ENCODE measurements around the gene CASK. TPM values are rescaled to one million over a fixed set of nuclear protein-coding genes. Genes with fewer than 3 reads are reported as not detected.
A peak's percentile ranks its signal among the peaks of the same experiment; 100 is the strongest.
"Not testable (repeated sequence)": the region's sequence is repeated elsewhere in the genome, so short reads cannot be mapped to it uniquely, and the experiment has no call there.

Gene CASK
- polyA plus RNA-seq, 4 donors: 40.6 to 58.6 (median 48.9) TPM

DNA sequence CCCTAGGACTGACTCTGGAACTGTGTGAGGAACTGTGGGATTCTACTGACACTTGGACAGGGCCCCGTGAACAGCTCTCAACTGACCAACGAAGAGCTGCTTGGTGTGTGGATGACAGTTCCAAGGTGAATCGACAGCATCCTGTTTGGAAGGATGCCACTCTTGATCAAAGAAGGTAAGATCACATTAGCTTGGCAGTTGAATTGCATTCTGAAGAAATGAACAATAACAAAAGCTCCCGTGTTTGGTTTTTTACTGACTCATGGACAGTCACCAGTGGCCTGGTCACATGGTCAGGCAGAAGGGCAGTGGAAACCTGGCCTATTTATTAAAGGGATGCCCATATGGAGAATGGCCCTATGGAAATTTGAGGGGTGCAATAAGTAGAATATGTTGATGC lies 267.7 kb downstream of the CASK start:
- no peak for DNase-seq (ENCODE audit: low read depth in 4 of 4, low spot score in 3 of 4)

DNA sequence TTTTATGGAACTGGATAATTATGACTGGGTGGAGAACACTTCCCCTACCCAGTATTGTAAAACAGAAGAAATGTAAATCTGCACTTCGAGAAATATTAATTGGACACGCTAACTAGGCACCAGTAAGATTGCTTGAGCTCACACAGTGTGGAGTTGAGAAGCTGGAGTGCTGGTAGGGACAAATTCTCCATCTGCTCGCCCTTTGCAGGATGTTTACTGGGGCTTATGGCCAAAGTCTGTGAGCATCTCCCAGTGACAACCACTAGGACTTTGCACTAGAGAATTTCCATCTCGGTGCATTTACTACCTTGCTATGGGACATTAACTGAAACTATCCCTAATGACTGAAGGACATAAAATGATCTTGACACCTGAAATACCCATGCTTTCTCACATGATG lies 268.3 kb downstream of the CASK start:
- DNase-seq (ENCODE audit: low read depth in 4 of 4, low spot score in 3 of 4): peak in 1 of 4 donors; percentile 0

DNA sequence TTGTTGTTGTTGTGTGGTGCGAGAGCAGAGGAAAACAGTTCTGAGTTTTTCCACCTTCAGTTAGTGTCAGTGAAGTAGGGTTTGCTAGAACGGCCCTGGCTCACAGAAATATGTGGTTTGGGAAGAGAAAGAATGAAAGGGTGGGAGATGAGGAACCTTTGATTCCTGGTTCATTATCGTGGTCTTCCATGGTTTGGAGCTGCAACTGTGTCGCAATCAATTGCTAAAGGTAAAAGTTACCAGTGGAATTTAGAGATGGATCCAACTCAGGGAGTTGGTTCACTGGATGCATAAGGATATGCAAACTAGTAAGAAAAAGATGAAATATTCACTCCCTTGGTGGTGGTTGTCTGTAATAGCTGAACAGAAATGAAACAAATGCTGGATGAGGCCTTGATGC lies 270.2 kb downstream of the CASK start:
- DNase-seq (ENCODE audit: low read depth in 4 of 4, low spot score in 3 of 4): no peak

DNA sequence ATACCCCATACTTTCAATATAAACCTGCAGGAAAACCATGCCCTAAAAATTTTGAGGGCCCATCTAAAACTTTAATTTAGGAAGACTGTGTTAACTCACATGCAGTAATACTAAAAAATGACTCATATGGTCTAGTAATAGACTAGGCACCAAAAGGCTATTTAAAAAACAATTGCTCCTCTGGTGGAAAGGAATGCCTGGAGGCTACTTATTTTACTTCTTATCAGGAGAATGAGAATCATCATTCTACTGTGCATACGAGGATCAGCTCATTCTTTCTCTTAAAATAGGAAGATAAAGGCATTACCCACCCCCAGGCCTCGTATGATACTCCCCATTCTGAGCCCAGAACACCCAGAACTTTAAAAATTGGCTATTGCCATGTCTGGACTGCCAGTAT lies 277.2 kb downstream of the CASK start:
- not testable (repeated sequence) for DNase-seq (ENCODE audit: low read depth in 4 of 4, low spot score in 3 of 4)

DNA sequence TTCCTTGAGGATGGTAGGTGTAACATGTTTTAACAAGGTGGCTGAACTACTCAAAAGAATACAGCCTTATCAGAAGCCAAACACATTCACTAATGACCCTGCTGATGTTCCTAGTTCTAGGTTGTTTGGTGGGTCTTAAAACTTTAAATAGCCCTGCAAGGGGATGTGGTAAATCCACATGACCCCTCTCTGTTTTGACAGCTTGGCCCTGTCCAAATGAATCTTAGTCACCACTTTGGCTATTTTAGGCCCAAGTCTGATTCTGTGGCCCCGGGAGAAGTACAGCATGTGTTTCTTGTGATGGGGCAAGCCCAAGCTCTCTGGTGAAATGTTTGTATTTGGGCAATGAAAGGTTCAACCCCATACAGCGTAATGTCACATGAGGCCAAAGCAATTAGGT lies 289.1 kb downstream of the CASK start:
- no peak for DNase-seq (ENCODE audit: low read depth in 4 of 4, low spot score in 3 of 4)

DNA sequence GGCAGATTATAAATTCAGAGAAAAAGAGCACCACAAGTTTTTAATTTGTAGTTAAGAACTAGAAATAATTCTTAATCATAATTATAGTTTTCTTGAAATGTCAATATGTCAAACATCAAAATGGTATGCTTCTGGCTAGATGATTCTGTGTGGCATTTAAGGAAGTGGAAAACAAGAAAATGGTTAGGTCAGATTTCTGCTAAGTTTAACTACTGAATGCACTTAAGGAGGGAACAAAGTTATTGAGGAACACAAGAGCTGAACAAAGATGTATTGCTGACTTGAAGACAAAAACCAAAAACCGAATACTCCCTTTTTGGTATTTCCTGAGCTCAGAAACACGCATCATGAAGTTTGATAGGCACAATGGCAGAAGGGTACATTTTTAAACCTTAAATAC lies 293.3 kb downstream of the CASK start:
- DNase-seq (ENCODE audit: low read depth in 4 of 4, low spot score in 3 of 4): no peak

DNA sequence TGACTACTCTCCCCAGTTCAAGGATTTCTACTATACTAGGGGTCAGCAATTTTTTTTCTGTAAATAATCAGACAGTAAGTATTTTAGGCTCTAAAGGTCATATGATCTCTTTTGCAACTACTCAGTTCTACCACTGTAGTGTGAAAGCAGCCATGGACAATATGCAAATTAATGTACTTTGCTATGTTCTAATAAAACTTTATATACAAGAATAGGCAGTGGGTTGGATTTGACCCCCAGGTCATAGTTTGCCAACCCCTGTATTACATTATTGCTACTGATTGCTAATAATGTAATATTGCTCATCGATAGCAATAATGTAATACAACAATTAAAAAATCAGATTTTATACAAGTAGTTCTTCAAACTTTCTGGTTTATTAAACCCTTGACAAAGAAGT lies 293.8 kb downstream of the CASK start:
- DNase-seq (ENCODE audit: low read depth in 4 of 4, low spot score in 3 of 4): no peak

DNA sequence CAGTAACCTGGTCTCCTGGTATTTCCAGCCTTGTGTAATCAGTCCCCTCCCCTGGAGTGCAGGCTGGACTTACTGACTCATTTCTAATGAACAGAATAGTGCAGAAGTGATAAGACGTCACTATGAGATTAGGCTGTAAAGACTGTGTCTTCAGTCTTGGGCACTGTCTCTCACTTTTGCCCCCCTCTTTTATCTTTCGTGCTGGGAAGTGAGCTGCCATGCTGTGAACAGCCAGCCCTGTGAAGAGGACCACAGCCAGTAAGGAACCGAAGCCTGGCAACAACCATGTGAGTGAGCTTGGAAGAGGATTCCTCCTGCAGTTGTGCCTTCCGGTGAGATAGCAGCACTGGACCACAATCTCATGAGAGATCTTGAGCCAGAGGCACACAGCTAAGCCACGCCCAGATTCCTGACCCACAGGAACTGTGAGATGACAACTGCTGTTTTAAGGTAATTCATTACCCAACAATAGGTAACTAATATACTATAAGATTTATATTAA lies 302.1 kb downstream of the CASK start:
- DNase-seq (ENCODE audit: low read depth in 4 of 4, low spot score in 3 of 4): no peak

DNA sequence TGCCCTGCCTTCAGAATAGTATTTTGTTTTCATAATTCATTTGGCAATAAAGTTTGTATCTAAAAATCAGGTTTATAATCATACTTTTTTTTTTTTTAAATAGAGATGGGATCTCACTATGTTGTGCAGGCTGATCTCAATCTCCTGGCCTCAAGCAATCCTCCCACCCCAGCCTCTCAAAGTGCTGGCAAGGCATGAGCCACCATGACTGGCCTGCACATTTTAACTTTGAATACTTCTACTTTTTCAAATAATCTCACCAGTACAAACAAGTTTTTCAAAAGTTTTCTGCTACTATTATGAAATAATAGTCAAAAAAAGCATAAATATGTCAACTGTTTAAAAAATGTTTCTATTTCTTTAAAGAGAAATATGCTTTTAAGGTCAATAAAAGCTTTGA lies 304.1 kb downstream of the CASK start:
- DNase-seq (ENCODE audit: low read depth in 4 of 4, low spot score in 3 of 4): no peak

DNA sequence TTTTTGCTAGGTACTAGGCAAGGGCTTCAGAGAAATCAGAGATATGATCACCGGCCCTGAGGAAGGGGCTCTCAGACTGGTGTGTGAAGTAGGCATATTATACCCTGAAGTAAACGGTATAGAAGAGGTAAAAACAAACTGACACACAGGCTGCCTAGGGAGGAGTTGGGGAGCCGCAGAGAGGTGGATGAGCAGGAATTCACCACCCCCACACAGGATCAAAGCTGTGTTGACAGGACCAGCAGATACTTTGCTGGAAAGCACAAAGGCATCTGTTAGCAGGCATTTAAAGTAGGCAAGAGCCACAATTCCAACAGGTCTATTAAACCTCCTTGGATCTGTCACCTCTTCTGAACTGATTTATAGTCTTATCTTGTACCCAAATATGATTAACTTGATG lies 306.4 kb downstream of the CASK start:
- no peak for DNase-seq (ENCODE audit: low read depth in 4 of 4, low spot score in 3 of 4)

DNA sequence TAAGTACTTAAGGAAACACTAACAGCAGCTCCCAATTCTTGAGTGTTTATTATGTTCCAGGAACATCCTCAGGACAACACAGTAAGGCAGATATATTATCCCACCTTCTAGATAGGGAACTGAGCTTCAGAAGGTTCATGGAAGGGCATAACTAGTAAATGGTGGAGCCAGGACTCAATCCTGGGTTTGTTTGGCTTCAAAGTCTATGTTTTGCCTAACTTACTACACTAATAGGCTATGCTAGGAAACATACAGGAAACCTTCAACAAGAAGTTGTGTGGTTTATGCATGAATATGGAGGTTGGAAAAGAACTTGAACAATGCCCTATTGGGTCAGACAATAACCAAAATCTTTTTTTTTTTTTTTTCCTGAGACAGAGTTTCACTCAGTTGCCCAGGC lies 307.1 kb downstream of the CASK start:
- no peak for DNase-seq (ENCODE audit: low read depth in 4 of 4, low spot score in 3 of 4)

DNA sequence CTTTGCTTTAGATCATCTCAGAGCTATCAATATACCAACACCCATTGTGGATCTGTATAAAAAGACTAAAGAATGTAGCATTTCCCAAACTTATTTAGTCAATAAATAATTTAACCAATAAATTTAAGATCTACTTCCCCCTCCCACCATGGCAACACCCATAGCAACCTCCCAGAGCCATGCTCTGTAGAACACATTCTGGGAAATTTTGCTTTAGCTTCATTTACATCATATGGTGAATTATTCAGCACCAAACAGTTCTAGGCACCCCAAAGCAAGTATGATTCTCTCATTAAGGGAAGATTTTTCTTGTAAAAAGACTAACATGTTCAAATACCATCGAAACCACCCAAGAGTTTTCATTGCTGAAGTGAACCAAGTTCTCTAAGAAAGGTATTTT lies 315.1 kb downstream of the CASK start:
- no peak for DNase-seq (ENCODE audit: low read depth in 4 of 4, low spot score in 3 of 4)

DNA sequence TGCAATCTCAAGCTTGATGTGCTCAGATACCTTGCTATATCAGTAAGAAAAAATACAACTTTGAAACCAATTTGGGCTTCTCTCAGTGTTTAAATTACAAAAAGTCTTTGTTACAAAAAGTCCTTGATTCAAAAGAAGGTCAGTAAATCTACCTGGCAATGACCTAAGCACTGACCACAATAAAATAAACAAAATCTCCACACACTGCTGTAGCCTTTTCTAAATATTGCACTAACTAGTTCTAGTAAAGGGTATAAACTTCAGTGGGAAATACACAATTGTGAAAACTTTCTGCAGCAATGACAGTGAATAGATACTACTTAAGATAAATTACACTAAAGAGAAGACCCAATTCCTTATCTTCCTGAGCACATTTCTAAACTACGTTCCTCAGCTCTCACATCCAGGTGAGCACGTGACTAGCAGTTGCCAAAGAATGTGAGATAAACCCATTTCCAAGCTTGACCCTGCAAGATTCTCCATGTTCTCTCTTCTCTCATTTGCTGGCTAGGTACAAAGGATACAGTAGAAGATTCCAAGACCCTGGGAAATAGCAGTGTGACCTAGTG lies 316.0 kb downstream of the CASK start:
- no peak for DNase-seq (ENCODE audit: low read depth in 4 of 4, low spot score in 3 of 4)

DNA sequence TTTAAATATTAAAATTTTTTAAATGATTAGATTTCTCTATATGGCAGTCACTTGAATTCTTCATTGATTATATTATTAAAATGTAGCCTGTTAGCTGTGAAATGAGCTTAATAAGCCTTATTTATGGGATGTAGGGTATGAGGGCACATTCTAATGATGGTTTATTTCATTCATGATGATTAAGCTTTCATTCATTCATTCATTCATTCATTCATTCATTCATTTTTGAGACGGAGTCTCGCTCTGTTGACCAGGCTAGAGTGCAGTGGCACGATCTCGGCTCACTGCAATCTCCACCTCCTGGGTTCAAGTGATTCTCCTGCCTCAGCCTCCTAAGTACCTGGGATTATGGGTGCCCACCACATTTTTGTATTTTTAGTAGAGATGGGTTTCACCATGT lies 317.3 kb downstream of the CASK start:
- DNase-seq (ENCODE audit: low read depth in 4 of 4, low spot score in 3 of 4): not testable (repeated sequence)

DNA sequence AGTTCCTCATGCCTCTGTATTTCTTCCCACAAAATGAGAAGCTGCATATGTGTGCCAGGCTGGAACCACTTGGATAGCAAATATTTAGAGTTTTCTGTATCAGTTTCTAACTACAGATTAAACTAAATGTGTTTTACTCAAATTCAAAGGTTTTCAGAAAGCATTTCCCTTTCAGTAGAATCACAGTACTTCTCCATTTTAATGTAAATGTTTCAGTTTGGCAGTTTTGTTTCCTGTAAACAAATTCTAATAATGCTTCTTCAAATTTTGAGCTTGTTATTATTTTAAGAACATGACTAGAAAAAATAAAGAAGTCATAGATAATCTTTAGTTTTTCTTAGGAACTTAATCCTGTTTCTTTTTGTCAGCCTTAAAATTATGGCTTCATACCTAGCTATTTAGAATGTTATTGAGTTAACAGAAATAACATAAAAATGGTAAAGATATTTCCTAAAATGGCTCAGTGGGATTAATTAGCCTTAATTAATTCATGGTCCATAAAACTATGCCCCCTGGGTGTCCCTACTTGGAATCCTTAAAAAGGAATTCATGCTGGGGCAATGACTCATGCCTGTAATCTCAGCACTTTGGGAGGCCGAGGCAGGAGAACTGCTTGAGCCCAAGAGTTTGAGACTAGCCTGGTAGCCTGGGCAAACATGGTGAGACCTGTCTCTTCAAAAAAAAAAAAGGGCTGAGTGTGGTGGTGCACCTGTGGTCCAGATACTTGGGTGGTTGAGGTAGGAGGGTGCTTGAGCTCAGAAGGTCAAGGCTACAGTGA lies 318.4 kb downstream of the CASK start:
- DNase-seq (ENCODE audit: low read depth in 4 of 4, low spot score in 3 of 4): no peak

DNA sequence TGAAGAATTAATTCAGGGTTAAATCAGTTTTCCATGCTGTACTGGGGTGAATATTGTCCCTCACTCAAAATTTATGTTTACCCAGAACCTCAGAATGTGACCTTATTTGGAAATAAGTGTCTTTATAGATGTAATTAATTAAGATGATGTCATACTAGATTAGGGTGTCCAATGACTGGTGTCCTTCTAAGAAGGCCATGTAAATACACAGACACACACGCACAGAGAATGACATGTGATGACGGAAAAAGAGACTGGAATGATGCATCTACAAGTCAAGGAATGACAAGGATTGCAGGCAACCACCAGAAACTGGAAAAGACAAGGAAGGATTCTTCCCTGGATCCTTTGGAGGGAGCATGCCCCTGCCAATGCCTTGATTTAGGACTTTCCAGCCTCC lies 319.2 kb downstream of the CASK start:
- no peak for DNase-seq (ENCODE audit: low read depth in 4 of 4, low spot score in 3 of 4)

DNA sequence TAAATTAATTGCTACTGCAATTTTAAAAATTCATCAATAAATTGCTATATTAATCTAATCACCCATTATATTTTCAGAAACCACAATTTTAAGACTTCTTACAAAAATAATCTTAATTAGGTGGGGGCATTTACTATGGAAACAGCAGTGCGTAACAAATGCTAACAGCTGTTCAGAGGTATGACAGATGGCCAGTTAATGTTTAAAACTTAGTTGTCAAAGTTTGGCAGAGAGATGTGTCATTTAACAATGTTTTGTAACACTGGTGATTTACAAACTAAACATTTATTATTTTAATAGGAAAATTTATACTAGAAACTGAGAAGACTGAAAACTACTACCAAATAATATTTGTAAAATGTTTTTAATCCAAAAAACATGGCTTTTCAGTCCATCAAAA lies 319.8 kb downstream of the CASK start:
- no peak for DNase-seq (ENCODE audit: low read depth in 4 of 4, low spot score in 3 of 4)

DNA sequence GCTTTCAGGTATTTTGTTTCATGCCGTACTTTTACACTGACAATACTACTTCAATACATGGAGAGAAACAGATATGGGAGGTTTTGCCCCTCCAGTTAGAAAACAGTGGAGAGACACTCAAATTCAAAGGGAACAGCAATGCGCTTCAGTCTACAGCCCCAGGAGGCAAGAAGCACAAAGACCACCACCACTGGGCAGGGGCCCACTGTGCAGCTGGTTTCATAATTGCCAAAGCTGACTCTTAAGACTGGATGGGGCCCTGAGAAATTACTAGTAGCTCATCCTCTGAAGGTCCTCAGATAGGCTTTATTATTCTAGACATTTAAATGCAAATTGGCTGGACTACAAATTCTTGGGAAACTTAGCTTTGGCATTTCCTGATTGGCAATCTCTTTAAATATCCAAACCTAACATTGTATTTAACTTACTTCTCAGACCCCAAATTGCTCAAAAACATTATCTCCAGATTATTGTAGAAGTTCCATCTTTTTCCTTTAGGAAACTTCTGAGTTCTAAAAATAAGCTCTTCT lies 320.5 kb downstream of the CASK start:
- DNase-seq (ENCODE audit: low read depth in 4 of 4, low spot score in 3 of 4): no peak

DNA sequence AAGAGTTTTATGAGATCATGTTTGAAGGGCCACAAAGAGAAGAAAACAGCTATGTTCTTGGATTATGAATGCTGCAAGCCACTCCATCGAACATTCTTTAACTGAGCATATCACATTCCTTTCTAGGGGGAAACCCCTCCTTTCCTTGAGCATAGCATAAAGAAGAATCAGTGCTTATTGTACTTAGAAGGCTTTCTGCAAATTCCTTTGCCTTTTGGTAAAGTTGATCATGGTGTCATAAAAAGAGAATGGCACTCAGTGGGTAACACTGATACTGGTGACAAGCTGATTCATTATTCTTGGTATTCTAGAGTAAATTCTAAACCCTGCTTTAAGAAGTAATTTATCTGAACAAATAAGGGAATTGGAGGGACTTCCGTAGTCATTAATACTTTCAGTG lies 323.1 kb downstream of the CASK start:
- DNase-seq (ENCODE audit: low read depth in 4 of 4, low spot score in 3 of 4): no peak

DNA sequence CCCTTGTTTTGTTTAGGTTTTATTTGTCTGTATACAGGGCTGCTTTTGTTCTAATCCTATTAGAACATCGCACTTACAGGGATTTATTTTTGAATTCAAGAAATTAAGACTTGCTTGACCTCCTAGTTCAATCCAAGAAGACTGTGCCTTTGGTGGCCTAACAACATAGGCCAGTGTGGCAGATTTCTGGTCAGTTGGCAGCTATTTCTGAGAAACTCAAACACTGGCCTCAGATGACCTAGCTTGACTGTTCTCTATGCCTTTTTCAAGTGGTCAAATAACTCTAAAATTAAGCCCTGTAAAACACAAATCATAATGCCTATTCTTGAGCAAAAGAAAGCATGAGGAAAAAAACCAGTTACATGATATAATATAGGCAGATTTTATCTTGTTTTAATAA lies 323.8 kb downstream of the CASK start:
- DNase-seq (ENCODE audit: low read depth in 4 of 4, low spot score in 3 of 4): no peak

DNA sequence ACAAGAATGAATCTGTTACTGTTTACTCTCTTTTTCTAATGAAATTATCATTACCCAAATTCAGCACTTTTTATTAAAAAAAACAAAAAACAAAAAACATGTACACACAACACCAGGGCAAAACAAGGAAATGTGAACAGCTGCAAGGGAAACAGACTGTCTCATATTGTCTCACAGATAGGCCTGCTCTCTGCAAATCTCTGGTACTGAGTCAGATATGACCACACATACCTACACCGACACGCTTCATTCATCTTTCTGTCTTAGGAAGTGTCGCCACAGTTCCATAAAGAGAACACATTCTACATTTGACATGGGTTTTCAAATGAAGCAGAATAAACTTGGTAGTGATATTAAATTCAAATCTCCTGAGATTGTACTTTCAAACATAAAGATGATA lies 326.8 kb downstream of the CASK start:
- DNase-seq (ENCODE audit: low read depth in 4 of 4, low spot score in 3 of 4): no peak

DNA sequence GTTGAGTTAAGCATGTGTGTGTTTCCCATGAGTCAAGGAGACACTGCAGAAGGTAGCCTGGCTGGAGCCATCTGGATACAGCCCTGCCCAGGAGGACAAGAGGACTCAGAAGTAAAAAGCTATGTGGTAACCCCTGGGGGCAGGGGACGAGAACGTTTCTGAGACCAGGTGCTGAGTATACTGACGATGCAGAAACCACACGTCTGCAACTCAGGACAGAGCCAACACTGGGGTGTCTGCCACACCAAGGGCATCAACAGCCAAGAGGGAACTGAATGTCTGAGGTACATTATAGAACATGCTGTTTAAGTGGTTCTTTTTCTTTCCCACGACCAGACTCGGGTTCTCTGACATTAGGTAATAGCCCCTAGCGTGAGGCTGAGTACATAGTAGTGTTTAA lies 328.7 kb downstream of the CASK start:
- DNase-seq (ENCODE audit: low read depth in 4 of 4, low spot score in 3 of 4): no peak

All from left renal pelvis (tissue), 4 donors.